Epithelial cell of prostate (primary cell): ENCODE data around the gene HIKESHI.
"Not testable (repeated sequence)": the region's sequence is repeated elsewhere in the genome, so short reads cannot be mapped to it uniquely, and the experiment has no call there.

Experiments
- DNase-seq: peaks from one replicate; pipeline ENCODE4 v3.0.0-alpha.2; 2011; ENCODE audit warnings: low read depth, low spot score
- H3K27ac ChIP-seq: fragments of 450-650 bp; 2 replicates; pipeline ENCODE4 v1.5.1; 2017; ENCODE audit warnings: mild to moderate bottlenecking

Gene HIKESHI

GRCh38 chr11:86291466-86292262 lies 10.4 kb upstream of the HIKESHI start:
- no peak overlapping the region for H3K27ac ChIP-seq
- DNase-seq: peak; percentile 50

- H3K27ac ChIP-seq: no peak overlapping the region
- DNase-seq: no peak
Observed at GRCh38 chr11:86292912-86293616, 9.0 kb upstream of the HIKESHI start.

- no peak overlapping the region for H3K27ac ChIP-seq
- no peak for DNase-seq
Observed at GRCh38 chr11:86294026-86294425, 8.0 kb upstream of the HIKESHI start.

GRCh38 chr11:86301742-86302091 lies 323 bp upstream of the HIKESHI start:
- DNase-seq: no peak

GRCh38 chr11:86303257-86303656 lies 1.2 kb downstream of the HIKESHI start:
- peak overlapping the region; percentile 65 for H3K27ac ChIP-seq
- DNase-seq: no peak

More at GRCh38 chr11:86301742-86302091, 323 bp upstream of the HIKESHI start:
- no peak overlapping the region for H3K27ac ChIP-seq

GRCh38 chr11:86308710-86309109 lies 6.7 kb downstream of the HIKESHI start:
- not testable (repeated sequence) for DNase-seq, H3K27ac ChIP-seq

- H3K27ac ChIP-seq: no peak overlapping the region
- DNase-seq: no peak
Observed at GRCh38 chr11:86313793-86314192, 11.8 kb downstream of the HIKESHI start.

- H3K27ac ChIP-seq: no peak overlapping the region
Observed at GRCh38 chr11:86314636-86315035, 12.6 kb downstream of the HIKESHI start.

GRCh38 chr11:86335131-86335767 lies 33.2 kb downstream of the HIKESHI start:
- DNase-seq: peak; percentile 1
- H3K27ac ChIP-seq: peak overlapping the region; percentile 24

More at GRCh38 chr11:86314636-86315035, 12.6 kb downstream of the HIKESHI start:
- no peak for DNase-seq

- no peak overlapping the region for H3K27ac ChIP-seq
- no peak for DNase-seq
Observed at GRCh38 chr11:86337227-86337626, 35.2 kb downstream of the HIKESHI start.

- no peak overlapping the region for H3K27ac ChIP-seq
- DNase-seq: no peak
Observed at GRCh38 chr11:86341382-86341781, 39.3 kb downstream of the HIKESHI start.

- H3K27ac ChIP-seq: no peak overlapping the region
- DNase-seq: no peak
Observed at GRCh38 chr11:86346513-86346912, 44.5 kb downstream of the HIKESHI start.

- no peak for DNase-seq
- no peak overlapping the region for H3K27ac ChIP-seq
Observed at GRCh38 chr11:86355256-86355655, 53.2 kb downstream of the HIKESHI start.

GRCh38 chr11:86357412-86357811 lies 55.4 kb downstream of the HIKESHI start:
- not testable (repeated sequence) for H3K27ac ChIP-seq, DNase-seq

- DNase-seq: no peak
- H3K27ac ChIP-seq: no peak overlapping the region
Observed at GRCh38 chr11:86358720-86359119, 56.7 kb downstream of the HIKESHI start.

- no peak overlapping the region for H3K27ac ChIP-seq
- DNase-seq: no peak
Observed at GRCh38 chr11:86360775-86361395, 58.8 kb downstream of the HIKESHI start.

GRCh38 chr11:86363424-86363823 lies 61.4 kb downstream of the HIKESHI start:
- no peak for DNase-seq
- H3K27ac ChIP-seq: no peak overlapping the region

GRCh38 chr11:86365546-86365945 lies 63.5 kb downstream of the HIKESHI start:
- DNase-seq: no peak
- no peak overlapping the region for H3K27ac ChIP-seq

GRCh38 chr11:86369668-86370067 lies 67.6 kb downstream of the HIKESHI start:
- no peak for DNase-seq
- H3K27ac ChIP-seq: no peak overlapping the region

GRCh38 chr11:86370171-86370570 lies 68.1 kb downstream of the HIKESHI start:
- DNase-seq: no peak

More at GRCh38 chr11:86370171-86370570, 68.1 kb downstream of the HIKESHI start:
- H3K27ac ChIP-seq: peak overlapping the region; percentile 78
